ENCODE measurements around the gene PTPRN2.
"Not testable (repeated sequence)": the region's sequence is repeated elsewhere in the genome, so short reads cannot be mapped to it uniquely, and the experiment has no call there.

The PTPRN2 gene

DNA sequence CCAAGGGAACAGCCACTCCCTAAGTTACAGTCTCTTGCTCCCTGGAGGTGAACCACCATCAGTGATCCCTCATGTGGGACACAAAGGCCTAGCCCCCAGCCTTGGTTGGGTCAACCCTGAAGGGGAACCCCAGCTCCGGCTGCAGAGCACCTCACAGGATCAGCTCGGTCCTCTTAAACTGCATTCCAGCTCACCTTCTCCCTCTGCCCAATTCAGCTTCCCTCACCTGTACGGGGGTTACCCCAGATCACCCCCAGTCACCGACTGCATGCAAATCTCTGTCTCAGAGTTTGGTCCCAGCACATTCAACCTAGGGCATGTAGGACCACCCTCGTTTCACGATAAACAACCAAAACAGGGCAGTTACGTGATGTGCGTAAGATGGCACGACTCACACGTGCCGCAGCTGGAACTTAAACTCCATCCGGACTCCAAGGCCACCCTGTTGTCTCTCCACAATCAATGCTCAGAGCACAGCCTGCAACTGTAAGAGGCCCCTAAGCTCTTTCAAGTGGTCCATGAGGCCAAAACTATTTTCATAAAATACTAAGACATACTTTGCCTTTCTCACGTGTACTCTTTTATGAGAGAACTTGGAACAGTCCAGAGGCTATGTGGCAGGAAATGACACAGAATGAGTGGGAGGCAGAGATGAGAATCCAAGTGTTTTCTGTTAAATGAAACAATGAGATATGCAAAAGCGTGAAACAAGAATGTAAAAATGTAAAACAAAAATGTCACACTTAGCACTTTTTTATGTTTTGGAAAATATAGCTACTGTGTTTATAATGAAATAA lies 285.2 kb downstream of the PTPRN2 start:
- H3K4me1 ChIP-seq (ENCODE audit: control insufficient read depth in 2 of 2, insufficient read depth in 2 of 2, low read length in 2 of 2): no peaks in the 10 kb centered on the region
- H3K9ac ChIP-seq (ENCODE audit: low read depth in 1 of 2, low read length in 2 of 2): no peak overlapping the region
- peaks cover 0 to 2% of the 10 kb centered on the region in 2 donors for H3K9me3 ChIP-seq (ENCODE audit: control insufficient read depth in 2 of 2, low read length in 2 of 2)
- no peak overlapping the region for H3K4me3 ChIP-seq (ENCODE audit: low read length in 2 of 2)
- no peak overlapping the region for H3K27ac ChIP-seq (ENCODE audit: low read depth in 2 of 2, low read length in 2 of 2)
- H3K27me3 ChIP-seq (ENCODE audit: control insufficient read depth in 2 of 2, insufficient read depth in 2 of 2, low read length in 2 of 2): no peaks in the 10 kb centered on the region
- H3K36me3 ChIP-seq (ENCODE audit: control insufficient read depth in 2 of 2, insufficient read depth in 2 of 2, low read length in 2 of 2): no peaks in the 10 kb centered on the region

DNA sequence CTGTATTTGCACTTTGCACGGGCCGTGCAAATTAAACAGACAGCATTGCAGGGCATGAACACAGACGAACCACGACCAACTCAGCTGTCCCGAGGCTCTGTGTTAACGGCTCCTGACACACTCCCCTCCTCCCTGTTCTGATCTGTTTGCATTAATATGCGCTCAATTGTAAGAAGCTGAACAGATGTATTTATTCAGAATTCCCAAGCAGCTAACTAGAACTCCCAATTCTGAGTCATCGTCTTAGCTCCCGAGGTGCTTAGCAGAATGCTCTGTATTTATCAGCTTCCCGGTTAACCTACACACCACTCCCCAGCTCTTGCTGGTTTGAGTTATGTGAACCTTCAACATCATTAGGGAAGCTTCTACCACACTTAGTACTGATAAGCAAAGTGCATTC lies 286.4 kb downstream of the PTPRN2 start:
- Histone ChIP-seq H3K9ac (ENCODE audit: low read depth in 1 of 2, low read length in 2 of 2) (no peak overlapping the region), H3K4me1 (ENCODE audit: control insufficient read depth in 2 of 2, insufficient read depth in 2 of 2, low read length in 2 of 2) (no peaks in the 10 kb centered on the region), H3K36me3 (ENCODE audit: control insufficient read depth in 2 of 2, insufficient read depth in 2 of 2, low read length in 2 of 2) (no peaks in the 10 kb centered on the region), H3K27me3 (ENCODE audit: control insufficient read depth in 2 of 2, insufficient read depth in 2 of 2, low read length in 2 of 2) (no peaks in the 10 kb centered on the region), H3K4me3 (ENCODE audit: low read length in 2 of 2) (no peak overlapping the region), H3K9me3 (ENCODE audit: control insufficient read depth in 2 of 2, low read length in 2 of 2) (no peaks in the 10 kb centered on the region), H3K27ac (ENCODE audit: low read depth in 2 of 2, low read length in 2 of 2) (no peak overlapping the region)

DNA sequence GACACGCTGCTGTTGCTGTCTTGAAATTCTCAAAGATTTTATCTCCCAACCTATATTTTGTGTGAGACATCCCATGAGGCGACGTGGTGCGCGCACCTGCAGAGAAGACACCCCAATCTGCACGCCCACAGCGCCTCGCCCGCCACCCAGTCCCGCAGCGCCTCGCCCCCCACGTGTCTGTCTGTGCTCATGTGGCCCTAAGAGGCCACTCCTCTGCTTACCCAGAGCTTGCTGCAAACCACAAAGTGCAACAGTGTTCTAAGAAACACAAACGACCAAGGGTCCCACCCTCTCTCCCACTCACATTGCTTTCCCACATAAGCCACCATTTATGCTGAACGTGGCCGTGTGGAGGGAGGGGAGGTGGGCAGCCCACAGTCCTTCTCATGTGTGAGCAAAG lies 287.2 kb downstream of the PTPRN2 start:
- no peak overlapping the region for H3K9ac ChIP-seq (ENCODE audit: low read depth in 1 of 2, low read length in 2 of 2)
- H3K27ac ChIP-seq (ENCODE audit: low read depth in 2 of 2, low read length in 2 of 2): no peak overlapping the region
- H3K27me3 ChIP-seq (ENCODE audit: control insufficient read depth in 2 of 2, insufficient read depth in 2 of 2, low read length in 2 of 2): no peaks in the 10 kb centered on the region
- H3K36me3 ChIP-seq (ENCODE audit: control insufficient read depth in 2 of 2, insufficient read depth in 2 of 2, low read length in 2 of 2): no peaks in the 10 kb centered on the region
- H3K4me3 ChIP-seq (ENCODE audit: low read length in 2 of 2): no peak overlapping the region
- H3K4me1 ChIP-seq (ENCODE audit: control insufficient read depth in 2 of 2, insufficient read depth in 2 of 2, low read length in 2 of 2): no peaks in the 10 kb centered on the region
- H3K9me3 ChIP-seq (ENCODE audit: control insufficient read depth in 2 of 2, low read length in 2 of 2): no peaks in the 10 kb centered on the region

DNA sequence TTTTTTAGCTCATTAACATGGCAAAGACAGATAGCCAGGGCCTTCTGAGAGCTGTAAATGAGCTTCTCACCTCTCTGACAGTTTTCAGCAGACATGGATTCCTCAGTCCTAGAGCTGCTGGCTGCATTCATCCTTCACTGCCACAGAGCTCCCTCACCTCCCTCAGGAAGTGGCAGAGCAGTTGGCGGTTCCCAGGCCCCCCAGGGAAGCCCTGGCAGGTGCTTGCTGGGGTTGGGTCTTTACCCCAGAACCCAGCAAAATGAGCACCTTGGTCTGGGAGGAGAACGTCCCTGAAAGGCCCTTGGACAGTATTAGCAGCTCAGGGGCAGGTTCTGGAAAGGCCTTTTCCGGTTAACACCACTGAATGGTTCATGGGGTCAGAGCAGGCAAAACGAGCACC lies 288.0 kb downstream of the PTPRN2 start:
- Histone ChIP-seq H3K4me1 (ENCODE audit: control insufficient read depth in 2 of 2, insufficient read depth in 2 of 2, low read length in 2 of 2) (no peaks in the 10 kb centered on the region), H3K9me3 (ENCODE audit: control insufficient read depth in 2 of 2, low read length in 2 of 2) (no peaks in the 10 kb centered on the region), H3K9ac (ENCODE audit: low read depth in 1 of 2, low read length in 2 of 2) (no peak overlapping the region), H3K27ac (ENCODE audit: low read depth in 2 of 2, low read length in 2 of 2) (no peak overlapping the region), H3K4me3 (ENCODE audit: low read length in 2 of 2) (no peak overlapping the region), H3K27me3 (ENCODE audit: control insufficient read depth in 2 of 2, insufficient read depth in 2 of 2, low read length in 2 of 2) (no peaks in the 10 kb centered on the region), H3K36me3 (ENCODE audit: control insufficient read depth in 2 of 2, insufficient read depth in 2 of 2, low read length in 2 of 2) (no peaks in the 10 kb centered on the region)

DNA sequence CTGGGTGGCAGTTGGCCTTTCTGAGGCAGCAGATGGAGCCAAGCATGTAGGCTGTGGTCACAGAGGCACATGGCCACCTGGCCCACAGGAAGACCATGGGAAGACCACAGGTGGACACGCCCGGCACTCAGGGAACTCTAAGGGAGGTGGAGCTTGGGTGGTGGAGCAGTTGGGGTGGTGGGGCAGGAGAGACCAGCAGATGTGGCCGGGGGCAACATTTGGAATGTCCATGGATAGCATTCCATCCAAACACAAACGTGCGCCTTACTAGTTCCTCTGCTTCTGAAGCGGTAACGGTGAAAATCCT lies 290.9 kb downstream of the PTPRN2 start:
- H3K4me3 ChIP-seq (ENCODE audit: low read length in 2 of 2): no peak overlapping the region
- no peak overlapping the region for H3K27ac ChIP-seq (ENCODE audit: low read depth in 2 of 2, low read length in 2 of 2)
- H3K9me3 ChIP-seq (ENCODE audit: control insufficient read depth in 2 of 2, low read length in 2 of 2): no peaks in the 10 kb centered on the region
- H3K4me1 ChIP-seq (ENCODE audit: control insufficient read depth in 2 of 2, insufficient read depth in 2 of 2, low read length in 2 of 2): no peaks in the 10 kb centered on the region
- no peaks in the 10 kb centered on the region for H3K27me3 ChIP-seq (ENCODE audit: control insufficient read depth in 2 of 2, insufficient read depth in 2 of 2, low read length in 2 of 2)
- H3K9ac ChIP-seq (ENCODE audit: low read depth in 1 of 2, low read length in 2 of 2): no peak overlapping the region
- no peaks in the 10 kb centered on the region for H3K36me3 ChIP-seq (ENCODE audit: control insufficient read depth in 2 of 2, insufficient read depth in 2 of 2, low read length in 2 of 2)

DNA sequence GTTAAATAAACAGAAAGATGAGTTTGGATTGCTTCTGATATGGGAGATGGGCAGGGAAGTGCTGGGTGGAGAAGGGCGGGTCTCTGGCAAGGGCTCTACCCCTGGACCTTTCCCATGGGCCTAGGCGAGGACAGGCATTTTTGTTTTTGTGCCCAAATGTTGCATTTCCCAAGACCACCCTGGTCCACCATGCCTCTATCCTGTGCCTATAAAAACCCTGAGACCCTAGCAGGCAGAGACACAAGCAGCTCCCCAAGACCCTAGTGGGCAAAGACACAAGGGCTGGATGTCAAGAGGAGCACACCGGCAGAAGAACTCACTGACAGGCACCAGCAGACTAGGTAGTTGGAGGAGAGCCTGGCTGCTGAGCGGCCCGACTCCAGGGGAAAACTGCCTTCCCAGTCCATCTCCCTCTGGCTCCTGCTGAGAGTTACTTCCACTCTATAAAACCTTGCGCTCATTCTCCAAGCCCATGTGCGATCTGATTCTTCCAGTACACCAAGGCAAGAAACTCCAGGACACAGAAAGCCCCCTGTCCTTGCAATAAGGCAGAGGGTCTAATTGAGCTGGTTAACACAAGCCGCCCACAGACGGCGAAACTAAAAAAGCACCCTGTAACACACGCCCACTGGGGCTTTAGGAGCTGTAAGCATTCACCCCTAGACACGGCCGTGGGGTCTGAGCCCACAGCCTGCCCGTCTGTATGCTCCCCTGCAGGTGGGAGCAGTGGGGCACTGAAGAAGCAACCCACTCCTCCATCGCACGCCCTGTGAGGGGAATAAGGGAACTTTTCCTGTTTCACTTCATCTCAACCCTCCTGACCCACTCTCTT lies 291.4 kb downstream of the PTPRN2 start:
- Histone ChIP-seq H3K9ac (ENCODE audit: low read depth in 1 of 2, low read length in 2 of 2) (no peak overlapping the region), H3K4me1 (ENCODE audit: control insufficient read depth in 2 of 2, insufficient read depth in 2 of 2, low read length in 2 of 2) (no peaks in the 10 kb centered on the region), H3K4me3 (ENCODE audit: low read length in 2 of 2) (no peak overlapping the region), H3K9me3 (ENCODE audit: control insufficient read depth in 2 of 2, low read length in 2 of 2) (no peaks in the 10 kb centered on the region), H3K36me3 (ENCODE audit: control insufficient read depth in 2 of 2, insufficient read depth in 2 of 2, low read length in 2 of 2) (no peaks in the 10 kb centered on the region), H3K27me3 (ENCODE audit: control insufficient read depth in 2 of 2, insufficient read depth in 2 of 2, low read length in 2 of 2) (no peaks in the 10 kb centered on the region), H3K27ac (ENCODE audit: low read depth in 2 of 2, low read length in 2 of 2) (no peak overlapping the region)

DNA sequence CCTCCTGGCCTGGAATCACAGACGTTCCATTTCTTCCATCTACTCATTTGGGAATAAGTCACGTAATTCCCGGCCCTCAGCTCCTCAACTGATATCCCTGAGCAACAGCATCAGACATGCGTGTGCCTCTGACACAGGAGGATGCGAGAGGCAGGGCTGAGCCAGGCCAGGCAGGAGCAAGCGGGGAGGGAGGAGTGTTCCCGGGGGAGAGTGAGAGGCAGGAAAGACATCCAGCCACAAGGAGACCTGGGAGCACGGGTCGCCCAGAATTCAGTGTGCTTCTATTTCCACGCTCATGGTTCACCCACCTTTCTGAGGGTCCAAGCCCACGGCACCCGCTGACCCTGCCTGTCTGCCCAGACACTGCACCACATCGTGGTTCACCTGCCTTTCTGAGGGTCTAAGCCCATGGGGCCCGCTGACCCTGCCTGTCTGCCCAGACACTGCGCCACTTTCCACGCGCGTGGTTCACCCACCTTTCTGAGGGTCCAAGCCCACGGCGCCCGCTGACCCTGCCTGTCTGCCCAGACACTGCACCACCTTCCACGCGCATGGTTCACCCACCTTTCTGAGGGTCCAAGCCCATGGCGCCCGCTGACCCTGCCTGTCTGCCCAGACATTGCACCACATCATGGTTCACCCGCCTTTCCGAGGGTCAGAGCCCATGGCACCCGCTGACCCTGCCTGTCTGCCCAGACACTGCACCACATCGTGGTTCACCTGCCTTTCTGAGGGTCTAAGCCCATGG lies 293.0 kb downstream of the PTPRN2 start:
- H3K4me3 ChIP-seq (ENCODE audit: low read length in 2 of 2); H3K27me3 ChIP-seq (ENCODE audit: control insufficient read depth in 2 of 2, insufficient read depth in 2 of 2, low read length in 2 of 2); H3K9me3 ChIP-seq (ENCODE audit: control insufficient read depth in 2 of 2, low read length in 2 of 2); H3K27ac ChIP-seq (ENCODE audit: low read depth in 2 of 2, low read length in 2 of 2); H3K9ac ChIP-seq (ENCODE audit: low read depth in 1 of 2, low read length in 2 of 2); H3K36me3 ChIP-seq (ENCODE audit: control insufficient read depth in 2 of 2, insufficient read depth in 2 of 2, low read length in 2 of 2); H3K4me1 ChIP-seq (ENCODE audit: control insufficient read depth in 2 of 2, insufficient read depth in 2 of 2, low read length in 2 of 2): not testable (repeated sequence)

DNA sequence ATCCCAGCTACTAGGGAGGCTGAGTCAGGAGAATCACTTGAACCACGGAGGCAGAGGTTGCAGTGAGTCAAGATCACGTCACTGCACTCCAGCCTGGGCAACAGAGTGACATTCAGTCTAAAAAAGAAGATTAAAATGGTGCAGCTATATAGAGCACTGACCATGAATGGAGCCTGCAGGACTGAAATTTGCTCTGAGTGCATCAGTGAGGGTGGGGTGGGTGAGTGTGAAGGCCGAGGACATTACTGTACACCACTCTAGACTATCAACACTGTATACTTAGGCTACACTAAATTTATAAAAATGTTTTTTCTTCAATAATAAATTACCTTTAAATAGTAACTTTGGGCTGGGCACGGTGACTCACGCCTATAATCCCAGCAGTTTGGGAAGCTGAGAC lies 294.7 kb downstream of the PTPRN2 start:
- H3K27me3 ChIP-seq (ENCODE audit: control insufficient read depth in 2 of 2, insufficient read depth in 2 of 2, low read length in 2 of 2): no peaks in the 10 kb centered on the region
- no peaks in the 10 kb centered on the region for H3K9me3 ChIP-seq (ENCODE audit: control insufficient read depth in 2 of 2, low read length in 2 of 2)
- H3K9ac ChIP-seq (ENCODE audit: low read depth in 1 of 2, low read length in 2 of 2): no peak overlapping the region
- no peak overlapping the region for H3K27ac ChIP-seq (ENCODE audit: low read depth in 2 of 2, low read length in 2 of 2)
- H3K36me3 ChIP-seq (ENCODE audit: control insufficient read depth in 2 of 2, insufficient read depth in 2 of 2, low read length in 2 of 2): no peaks in the 10 kb centered on the region
- no peak overlapping the region for H3K4me3 ChIP-seq (ENCODE audit: low read length in 2 of 2)
- H3K4me1 ChIP-seq (ENCODE audit: control insufficient read depth in 2 of 2, insufficient read depth in 2 of 2, low read length in 2 of 2): no peaks in the 10 kb centered on the region

DNA sequence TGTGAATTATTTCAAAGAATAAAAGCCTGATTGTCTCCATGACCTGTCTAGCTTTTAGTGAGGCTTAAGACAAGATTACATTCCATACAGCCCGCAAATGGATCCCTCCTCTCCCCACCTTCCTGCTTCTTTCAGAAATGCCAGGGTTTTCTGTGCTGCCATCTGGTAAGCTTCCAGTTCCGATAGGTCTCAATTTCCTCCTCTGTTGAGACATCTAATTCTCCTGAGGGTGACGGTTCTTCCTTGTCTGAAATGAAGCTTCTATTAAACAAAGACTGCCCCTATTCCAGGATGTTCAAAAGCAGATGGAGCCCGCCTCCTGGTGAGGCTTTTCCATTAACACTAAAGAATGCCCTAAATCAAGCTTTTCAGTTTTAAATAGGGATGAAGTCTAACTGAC lies 295.6 kb downstream of the PTPRN2 start:
- H3K4me3 ChIP-seq (ENCODE audit: low read length in 2 of 2): no peak overlapping the region
- no peaks in the 10 kb centered on the region for H3K4me1 ChIP-seq (ENCODE audit: control insufficient read depth in 2 of 2, insufficient read depth in 2 of 2, low read length in 2 of 2)
- H3K9me3 ChIP-seq (ENCODE audit: control insufficient read depth in 2 of 2, low read length in 2 of 2): no peaks in the 10 kb centered on the region
- no peak overlapping the region for H3K9ac ChIP-seq (ENCODE audit: low read depth in 1 of 2, low read length in 2 of 2)
- H3K36me3 ChIP-seq (ENCODE audit: control insufficient read depth in 2 of 2, insufficient read depth in 2 of 2, low read length in 2 of 2): no peaks in the 10 kb centered on the region
- no peak overlapping the region for H3K27ac ChIP-seq (ENCODE audit: low read depth in 2 of 2, low read length in 2 of 2)
- no peaks in the 10 kb centered on the region for H3K27me3 ChIP-seq (ENCODE audit: control insufficient read depth in 2 of 2, insufficient read depth in 2 of 2, low read length in 2 of 2)
